ENCODE data around the gene DLG2. TPM values are rescaled to one million over a fixed set of nuclear protein-coding genes. Genes with fewer than 3 reads are reported as not detected.

The DLG2 gene
- total and polyA plus RNA-seq, 4 donors, result 0.30 to 5.5 (median 0.68) TPM

- no peak overlapping the region for H3K4me3 ChIP-seq (ENCODE audit: low read depth in 1 of 3, low read length in 3 of 3)
- no peaks in the 10 kb centered on the region for H3K9me3 ChIP-seq (ENCODE audit: control insufficient read depth in 4 of 4, low read length in 3 of 4)
- WGBS, result 84% methylated on average over 2 of the region's 2 CpGs
- H3K27ac ChIP-seq (ENCODE audit: low read depth in 1 of 2, low read length in 2 of 2), result no peak overlapping the region
- H3K27me3 ChIP-seq (ENCODE audit: control insufficient read depth in 4 of 4, insufficient read depth in 4 of 4, low read length in 3 of 4), result no peaks in the 10 kb centered on the region
- no peaks in the 10 kb centered on the region for H3K36me3 ChIP-seq (ENCODE audit: control insufficient read depth in 4 of 4, insufficient read depth in 3 of 4, low read depth in 1 of 4, low read length in 3 of 4)
- no peak overlapping the region for H3K9ac ChIP-seq (ENCODE audit: low read depth in 1 of 2, low read length in 2 of 2)
- TF ChIP-seq RXRA (IDR thresholded peaks at IDR 0.05) (no peak), FOXA1 (IDR thresholded peaks at IDR 0.05) (no peak), JUND (IDR thresholded peaks at IDR 0.05) (no peak), CTCF (IDR thresholded peaks at IDR 0.05; ENCODE audit: low read depth, low read length, missing input control) (no peak), HNF4A (conservative IDR thresholded peaks at IDR 0.05) (no peak), RAD21 (IDR thresholded peaks at IDR 0.05) (no peak), MAX (IDR thresholded peaks at IDR 0.05) (no peak), FOXA2 (IDR thresholded peaks at IDR 0.05) (no peak), EGR1 (IDR thresholded peaks at IDR 0.05; ENCODE audit: low read depth in 2 of 2) (no peak), YY1 (IDR thresholded peaks at IDR 0.05) (no peak), NR2F2 (IDR thresholded peaks at IDR 0.05) (no peak)
- TF ChIP-seq, protein P1, sequence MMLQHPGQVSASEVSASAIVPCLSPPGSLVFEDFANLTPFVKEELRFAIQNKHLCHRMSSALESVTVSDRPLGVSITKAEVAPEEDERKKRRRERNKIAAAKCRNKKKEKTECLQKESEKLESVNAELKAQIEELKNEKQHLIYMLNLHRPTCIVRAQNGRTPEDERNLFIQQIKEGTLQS (IDR thresholded peaks at IDR 0.05), result no peak
- TF ChIP-seq, protein P2, sequence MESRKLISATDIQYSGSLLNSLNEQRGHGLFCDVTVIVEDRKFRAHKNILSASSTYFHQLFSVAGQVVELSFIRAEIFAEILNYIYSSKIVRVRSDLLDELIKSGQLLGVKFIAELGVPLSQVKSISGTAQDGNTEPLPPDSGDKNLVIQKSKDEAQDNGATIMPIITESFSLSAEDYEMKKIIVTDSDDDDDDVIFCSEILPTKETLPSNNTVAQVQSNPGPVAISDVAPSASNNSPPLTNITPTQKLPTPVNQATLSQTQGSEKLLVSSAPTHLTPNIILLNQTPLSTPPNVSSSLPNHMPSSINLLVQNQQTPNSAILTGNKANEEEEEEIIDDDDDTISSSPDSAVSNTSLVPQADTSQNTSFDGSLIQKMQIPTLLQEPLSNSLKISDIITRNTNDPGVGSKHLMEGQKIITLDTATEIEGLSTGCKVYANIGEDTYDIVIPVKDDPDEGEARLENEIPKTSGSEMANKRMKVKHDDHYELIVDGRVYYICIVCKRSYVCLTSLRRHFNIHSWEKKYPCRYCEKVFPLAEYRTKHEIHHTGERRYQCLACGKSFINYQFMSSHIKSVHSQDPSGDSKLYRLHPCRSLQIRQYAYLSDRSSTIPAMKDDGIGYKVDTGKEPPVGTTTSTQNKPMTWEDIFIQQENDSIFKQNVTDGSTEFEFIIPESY (IDR thresholded peaks at IDR 0.05), result no peak
- DNase-seq (ENCODE audit: low spot score), result no peak
- no peaks in the 10 kb centered on the region for H3K4me1 ChIP-seq (ENCODE audit: control insufficient read depth in 4 of 4, insufficient read depth in 4 of 4, low read length in 3 of 4)
Observed at GRCh38 chr11:85558411-85558810, 68.7 kb downstream of the DLG2 start.

DNA sequence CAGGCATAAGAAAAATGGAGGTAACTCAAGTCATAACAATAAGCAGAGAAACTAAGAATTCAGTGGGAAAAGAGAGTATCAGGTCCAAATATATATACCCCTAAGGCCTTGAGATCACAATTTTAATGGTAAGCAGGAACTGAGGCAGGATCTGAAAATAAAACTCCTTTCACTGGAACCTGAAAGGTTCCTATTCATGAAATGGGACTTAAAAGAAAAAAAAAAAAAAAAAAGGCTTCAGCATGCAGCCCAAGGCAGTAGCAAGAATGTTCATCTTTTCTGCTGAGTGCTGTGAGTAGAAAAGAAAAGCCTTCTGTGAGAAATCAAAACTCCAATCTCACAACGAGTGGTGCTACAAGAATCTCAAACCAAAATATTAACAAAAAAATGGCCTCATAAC, 75.3 kb downstream of the DLG2 start:
- TF ChIP-seq FOXA2 (IDR thresholded peaks at IDR 0.05) (no peak), EGR1 (IDR thresholded peaks at IDR 0.05; ENCODE audit: low read depth in 2 of 2) (no peak), YY1 (IDR thresholded peaks at IDR 0.05) (no peak), RXRA (IDR thresholded peaks at IDR 0.05) (no peak), HNF4G (IDR thresholded peaks at IDR 0.05) (no peak), RAD21 (IDR thresholded peaks at IDR 0.05) (no peak), HNF4A (conservative IDR thresholded peaks at IDR 0.05) (no peak), SP1 (IDR thresholded peaks at IDR 0.05) (no peak), TAF1 (conservative IDR thresholded peaks at IDR 0.05) (no peak), CTCF (IDR thresholded peaks at IDR 0.05; ENCODE audit: low read depth, low read length, missing input control) (no peak), FOXA1 (IDR thresholded peaks at IDR 0.05) (no peak), GABPA (IDR thresholded peaks at IDR 0.05 in 1 of 2, conservative IDR thresholded peaks at IDR 0.05 in 1 of 2) (no peak)
- TF ChIP-seq, protein P2 (IDR thresholded peaks at IDR 0.05), result no peak
- TF ChIP-seq, protein P1 (IDR thresholded peaks at IDR 0.05), result no peak
- TF ChIP-seq, protein P3, sequence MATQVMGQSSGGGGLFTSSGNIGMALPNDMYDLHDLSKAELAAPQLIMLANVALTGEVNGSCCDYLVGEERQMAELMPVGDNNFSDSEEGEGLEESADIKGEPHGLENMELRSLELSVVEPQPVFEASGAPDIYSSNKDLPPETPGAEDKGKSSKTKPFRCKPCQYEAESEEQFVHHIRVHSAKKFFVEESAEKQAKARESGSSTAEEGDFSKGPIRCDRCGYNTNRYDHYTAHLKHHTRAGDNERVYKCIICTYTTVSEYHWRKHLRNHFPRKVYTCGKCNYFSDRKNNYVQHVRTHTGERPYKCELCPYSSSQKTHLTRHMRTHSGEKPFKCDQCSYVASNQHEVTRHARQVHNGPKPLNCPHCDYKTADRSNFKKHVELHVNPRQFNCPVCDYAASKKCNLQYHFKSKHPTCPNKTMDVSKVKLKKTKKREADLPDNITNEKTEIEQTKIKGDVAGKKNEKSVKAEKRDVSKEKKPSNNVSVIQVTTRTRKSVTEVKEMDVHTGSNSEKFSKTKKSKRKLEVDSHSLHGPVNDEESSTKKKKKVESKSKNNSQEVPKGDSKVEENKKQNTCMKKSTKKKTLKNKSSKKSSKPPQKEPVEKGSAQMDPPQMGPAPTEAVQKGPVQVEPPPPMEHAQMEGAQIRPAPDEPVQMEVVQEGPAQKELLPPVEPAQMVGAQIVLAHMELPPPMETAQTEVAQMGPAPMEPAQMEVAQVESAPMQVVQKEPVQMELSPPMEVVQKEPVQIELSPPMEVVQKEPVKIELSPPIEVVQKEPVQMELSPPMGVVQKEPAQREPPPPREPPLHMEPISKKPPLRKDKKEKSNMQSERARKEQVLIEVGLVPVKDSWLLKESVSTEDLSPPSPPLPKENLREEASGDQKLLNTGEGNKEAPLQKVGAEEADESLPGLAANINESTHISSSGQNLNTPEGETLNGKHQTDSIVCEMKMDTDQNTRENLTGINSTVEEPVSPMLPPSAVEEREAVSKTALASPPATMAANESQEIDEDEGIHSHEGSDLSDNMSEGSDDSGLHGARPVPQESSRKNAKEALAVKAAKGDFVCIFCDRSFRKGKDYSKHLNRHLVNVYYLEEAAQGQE (IDR thresholded peaks at IDR 0.05), result no peak
- Histone ChIP-seq H3K4me1 (ENCODE audit: control insufficient read depth in 4 of 4, insufficient read depth in 4 of 4, low read length in 3 of 4) (no peaks in the 10 kb centered on the region), H3K36me3 (ENCODE audit: control insufficient read depth in 4 of 4, insufficient read depth in 3 of 4, low read depth in 1 of 4, low read length in 3 of 4) (no peaks in the 10 kb centered on the region), H3K27ac (ENCODE audit: low read depth in 1 of 2, low read length in 2 of 2) (no peak overlapping the region), H3K9ac (ENCODE audit: low read depth in 1 of 2, low read length in 2 of 2) (no peak overlapping the region), H3K27me3 (ENCODE audit: control insufficient read depth in 4 of 4, insufficient read depth in 4 of 4, low read length in 3 of 4) (no peaks in the 10 kb centered on the region), H3K9me3 (ENCODE audit: control insufficient read depth in 4 of 4, low read length in 3 of 4) (peaks cover 0 to 2% (median 0%) of the 10 kb centered on the region in 4 donors), H3K4me3 (ENCODE audit: low read depth in 1 of 3, low read length in 3 of 3) (no peak overlapping the region)
- 86% methylated on average over 1 of the region's 1 CpG for WGBS
- no peak for DNase-seq (ENCODE audit: low spot score)
